Kidney epithelial cell (primary cell): ENCODE results near the gene RUNX1. TPM values are rescaled to one million over a fixed set of nuclear protein-coding genes. Genes with fewer than 3 reads are reported as not detected.

Source experiments
- DNase-seq: peaks from one replicate; pipeline ENCODE4 v3.0.0-alpha.2; 2010; ENCODE audit warnings: low read depth
- H3K27me3 ChIP-seq: 2 replicates; pipeline ENCODE4 v1.6.0; 2011; ENCODE audit warnings: low read length; ENCODE audit not compliant: control insufficient read depth, insufficient read depth
- H3K36me3 ChIP-seq: 2 replicates; pipeline ENCODE4 v1.5.1; 2011; ENCODE audit warnings: low read length; ENCODE audit not compliant: control insufficient read depth, insufficient read depth
- H3K4me3 ChIP-seq: 2 replicates; pipeline ENCODE4 v1.5.1; 2011; ENCODE audit warnings: low read depth, mild to moderate bottlenecking, control low read depth, low read length
- CTCF ChIP-seq: IDR thresholded peaks from 2 replicates; pipeline ENCODE4 v1.5.1; 2011; ENCODE audit warnings: mild to moderate bottlenecking, moderate library complexity, low read length, control low read depth, inconsistent platforms; ENCODE audit not compliant: insufficient read depth, poor library complexity, severe bottlenecking
- total RNA-seq: library from RNA; depleted of rRNA; stranded (reverse); fragments of >200 nt; gene quantifications from 2 replicates; pipeline ENCODE4 v1.2.3, GENCODE V29; 2015

The RUNX1 gene
- total RNA-seq, 1 donor from 2014 or later: 43.0 TPM

DNA sequence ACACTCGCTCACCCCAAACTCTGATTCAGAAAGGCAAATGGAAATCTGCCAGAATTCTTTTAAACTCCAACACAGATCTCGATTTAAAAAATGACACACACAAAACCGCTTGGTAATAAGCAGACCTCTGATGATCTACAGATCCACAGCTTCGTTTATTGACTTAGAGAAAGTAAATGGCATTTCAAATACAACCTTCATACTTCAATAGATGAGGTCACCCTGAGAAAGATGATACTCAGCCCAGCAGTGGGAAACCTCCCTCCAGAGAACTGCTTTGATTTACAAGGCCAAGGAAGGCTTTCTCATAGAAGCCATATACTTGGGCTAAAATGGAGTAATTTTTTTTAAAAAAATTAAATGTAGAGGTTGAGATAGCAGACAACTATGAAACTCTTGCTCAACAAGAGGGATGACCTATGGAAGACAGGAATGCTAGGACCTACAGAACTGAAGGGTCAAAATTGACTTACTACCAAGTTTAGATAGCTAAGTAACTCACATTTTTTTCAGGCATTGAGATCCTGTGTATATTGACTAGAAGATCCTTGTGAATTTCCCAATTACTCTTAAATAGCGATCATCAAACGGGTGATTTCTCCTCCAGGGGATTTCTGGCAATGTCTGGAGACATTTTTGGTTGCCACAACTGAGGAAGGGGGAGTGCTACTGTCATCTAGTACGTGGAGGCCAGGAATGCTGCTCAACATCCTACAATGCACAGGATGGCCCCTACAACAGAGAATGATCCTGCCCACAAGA, 236.4 kb downstream of the RUNX1 start:
- no peak for TF ChIP-seq CTCF
- no peak overlapping the region for H3K4me3 ChIP-seq
- no peaks in the 10 kb centered on the region for H3K36me3 ChIP-seq
- H3K27me3 ChIP-seq: no peaks in the 10 kb centered on the region
- DNase-seq: no peak

DNA sequence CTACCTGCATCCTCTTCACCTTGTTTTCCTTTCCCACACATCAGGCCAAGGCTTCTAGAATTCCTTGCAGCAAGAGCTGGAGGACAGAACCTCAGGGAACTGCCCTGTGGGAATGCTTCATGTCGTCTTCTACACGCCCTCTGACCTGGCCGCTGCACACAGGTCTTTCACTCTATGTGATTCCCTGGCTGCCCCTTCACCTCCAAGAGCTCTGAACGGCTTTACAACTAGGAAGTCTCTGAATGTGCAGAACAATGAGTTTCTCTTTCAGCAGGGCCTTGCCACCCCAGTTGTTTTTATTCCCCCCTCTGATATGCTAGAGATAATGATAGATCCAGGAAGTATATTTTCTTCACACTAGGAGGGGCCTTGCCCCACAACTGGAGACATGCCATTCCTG, 237.7 kb downstream of the RUNX1 start:
- DNase-seq: no peak
- Histone ChIP-seq H3K36me3 (no peaks in the 10 kb centered on the region), H3K4me3 (no peak overlapping the region), H3K27me3 (no peaks in the 10 kb centered on the region)
- TF ChIP-seq CTCF: no peak

DNA sequence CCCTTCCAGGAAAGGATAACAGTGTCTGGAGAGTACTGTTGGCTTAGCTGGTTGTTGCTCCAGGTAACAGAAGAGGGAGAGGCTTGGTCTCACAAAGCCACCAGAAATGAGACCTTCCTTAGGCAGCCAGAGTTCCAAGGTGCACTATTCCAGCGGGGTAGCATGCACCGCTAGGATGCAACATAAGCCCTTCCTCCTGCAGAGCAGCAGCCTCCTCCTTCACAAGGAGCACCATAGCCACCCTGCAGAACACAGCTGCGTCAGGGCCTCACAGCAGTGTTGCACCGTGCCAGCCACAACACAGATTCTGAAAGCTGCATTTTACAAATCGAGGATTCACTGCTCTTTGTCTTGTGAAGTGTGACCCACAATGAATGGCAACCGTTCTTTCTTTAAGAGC, 238.3 kb downstream of the RUNX1 start:
- no peak for TF ChIP-seq CTCF
- DNase-seq: no peak
- Histone ChIP-seq H3K27me3 (no peaks in the 10 kb centered on the region), H3K36me3 (no peaks in the 10 kb centered on the region), H3K4me3 (no peak overlapping the region)

DNA sequence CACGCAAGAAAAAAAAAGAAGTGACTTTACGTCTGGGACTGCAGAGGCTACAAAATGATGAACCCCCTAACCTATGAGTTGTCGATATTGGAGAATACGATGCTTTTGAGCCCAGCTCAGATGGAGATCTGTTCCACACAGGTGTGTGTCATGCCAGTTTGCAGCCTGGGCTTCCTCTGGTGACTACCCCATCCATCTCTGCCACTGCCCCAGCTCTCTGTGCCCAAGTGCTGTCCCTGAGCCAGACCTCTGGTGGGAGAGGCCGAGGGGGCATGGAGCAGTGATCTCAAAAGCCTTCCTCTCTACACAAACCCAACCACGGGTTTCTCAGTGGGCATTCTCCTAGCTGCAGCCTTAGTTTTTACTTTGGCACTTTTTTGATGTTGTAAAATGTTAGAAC, 239.3 kb downstream of the RUNX1 start:
- no peak for DNase-seq
- Histone ChIP-seq H3K4me3 (no peak overlapping the region), H3K36me3 (no peaks in the 10 kb centered on the region), H3K27me3 (no peaks in the 10 kb centered on the region)
- no peak for TF ChIP-seq CTCF

DNA sequence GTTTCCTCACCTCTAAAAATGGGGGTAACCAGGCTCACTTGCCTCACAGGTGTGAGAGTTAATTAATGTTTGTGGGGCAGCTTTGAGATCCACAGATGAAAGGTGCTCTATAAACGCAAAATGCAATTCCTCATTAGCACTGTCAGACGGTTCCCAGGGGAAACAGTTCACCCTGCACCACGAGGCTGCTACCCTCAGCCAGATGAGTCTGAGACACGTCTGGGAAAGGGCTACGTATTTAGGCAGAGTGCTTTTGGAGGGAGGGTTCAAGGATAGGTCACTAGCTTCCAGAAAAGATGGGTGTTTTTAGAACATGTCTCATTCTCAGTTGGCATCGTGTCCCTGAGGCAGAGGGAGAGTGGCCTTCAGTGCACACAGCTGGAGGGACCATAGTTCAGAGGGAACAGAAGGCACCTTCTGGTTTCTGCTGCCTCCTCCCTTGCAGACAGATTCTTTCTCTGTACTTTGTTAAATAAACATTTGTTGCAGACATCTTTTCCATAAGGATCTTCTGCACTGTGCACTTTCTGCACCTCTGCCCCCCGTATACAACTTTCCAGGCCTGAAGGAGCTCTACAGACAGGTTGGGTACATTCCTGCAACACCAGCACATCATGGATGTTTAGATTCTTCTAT, 240.4 kb downstream of the RUNX1 start:
- Histone ChIP-seq H3K4me3 (no peak overlapping the region), H3K27me3 (no peaks in the 10 kb centered on the region), H3K36me3 (no peaks in the 10 kb centered on the region)
- peak; percentile 56 for DNase-seq
- TF ChIP-seq CTCF: no peak
